GM18520 (cell line): ENCODE measurements around the gene RASSF9.
A peak's percentile ranks its signal among the peaks of the same experiment; 100 is the strongest.

Experiments used
- ATAC-seq: cut with Tn5 transposase; IDR thresholded peaks from one replicate; pipeline ENCODE4 v1.9.1; 2021; ENCODE audit not compliant: unreplicated experiment

RASSF9 gene

DNA sequence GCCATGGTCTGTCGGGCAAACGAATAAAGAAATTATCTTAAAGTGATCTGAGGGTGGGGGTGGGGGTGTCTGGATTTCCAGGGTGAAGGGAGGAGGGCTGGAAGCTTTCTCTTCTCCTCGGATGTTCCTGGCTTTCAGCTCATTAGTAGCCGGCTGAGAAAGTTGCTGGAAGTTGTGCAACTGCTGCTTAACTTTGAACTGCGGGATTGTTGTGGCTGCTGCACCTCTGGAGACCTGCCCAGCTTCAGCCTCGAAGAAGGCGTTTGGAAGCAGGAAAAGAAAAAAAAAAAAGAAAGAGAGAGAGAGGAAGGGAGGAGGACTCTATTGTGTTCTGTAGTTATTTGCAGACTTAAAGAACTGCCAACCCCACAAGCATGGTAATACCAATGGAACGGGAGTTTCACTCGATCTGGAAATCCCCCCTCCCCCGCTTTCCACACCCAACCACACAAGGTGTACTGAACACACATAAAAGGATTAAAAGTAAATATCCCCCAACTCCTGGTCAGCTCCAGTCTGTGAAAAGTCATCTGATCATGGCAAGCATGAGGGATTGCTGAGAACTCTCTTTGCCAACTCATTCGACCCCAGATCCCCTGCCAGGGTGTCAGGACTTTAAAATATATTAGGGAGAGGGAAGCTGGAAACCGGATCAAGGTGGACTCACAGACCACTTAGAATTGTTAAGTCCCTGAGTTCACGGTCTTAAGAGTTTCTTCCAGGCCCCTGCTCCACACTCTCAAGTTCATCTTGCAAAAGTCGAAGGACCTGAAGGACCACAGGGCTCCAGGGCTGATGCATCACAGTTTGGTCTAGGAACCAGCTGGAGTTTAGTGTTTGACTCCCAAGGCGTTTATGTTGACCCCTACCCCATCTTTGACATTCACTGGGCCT, at the start of gene RASSF9:
Gene RASSF9 (minus strand): TSS at position 213 of the 894 bp plus-strand sequence. CDS start 208 bp downstream, at position 5.
- ATAC-seq: no peak

DNA sequence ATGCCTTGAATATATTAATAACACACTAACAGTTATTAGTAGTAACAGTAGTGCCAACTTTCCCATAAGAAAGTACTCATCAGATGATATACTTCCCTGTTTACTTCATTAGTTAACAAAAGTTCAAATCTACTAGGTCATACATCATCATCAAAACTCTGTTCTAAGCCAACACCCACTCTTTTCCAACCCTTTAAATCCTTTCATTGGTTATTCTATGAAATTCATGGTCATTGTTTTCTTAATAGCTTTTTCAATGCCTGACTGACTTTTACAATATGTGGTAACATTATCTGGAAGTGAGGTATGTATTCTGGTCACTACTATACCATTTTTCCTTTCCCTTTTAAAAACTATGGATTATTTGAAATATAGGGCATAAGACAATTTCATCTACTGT, 47.6 kb upstream of the RASSF9 start:
- ATAC-seq: no peak

DNA sequence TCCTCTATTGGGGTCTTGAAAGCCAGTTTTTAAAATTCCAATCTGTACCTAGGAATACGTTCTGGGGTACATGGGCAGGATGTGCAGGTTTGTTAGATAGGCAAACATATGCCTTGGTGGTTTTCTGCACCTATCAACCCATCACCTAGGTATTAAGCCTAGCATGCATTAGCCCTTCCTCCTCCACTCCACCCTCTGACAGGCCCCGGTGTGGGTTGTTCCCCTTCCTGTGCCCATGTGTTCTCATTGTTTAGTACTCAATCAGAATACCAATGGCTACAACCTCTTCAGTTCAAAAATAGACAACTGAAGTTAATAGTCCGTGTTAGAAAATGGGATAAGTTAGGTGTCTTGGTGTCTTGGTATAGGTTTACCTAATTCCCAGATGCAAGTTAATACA, 41.2 kb upstream of the RASSF9 start:
- ATAC-seq: no peak

DNA sequence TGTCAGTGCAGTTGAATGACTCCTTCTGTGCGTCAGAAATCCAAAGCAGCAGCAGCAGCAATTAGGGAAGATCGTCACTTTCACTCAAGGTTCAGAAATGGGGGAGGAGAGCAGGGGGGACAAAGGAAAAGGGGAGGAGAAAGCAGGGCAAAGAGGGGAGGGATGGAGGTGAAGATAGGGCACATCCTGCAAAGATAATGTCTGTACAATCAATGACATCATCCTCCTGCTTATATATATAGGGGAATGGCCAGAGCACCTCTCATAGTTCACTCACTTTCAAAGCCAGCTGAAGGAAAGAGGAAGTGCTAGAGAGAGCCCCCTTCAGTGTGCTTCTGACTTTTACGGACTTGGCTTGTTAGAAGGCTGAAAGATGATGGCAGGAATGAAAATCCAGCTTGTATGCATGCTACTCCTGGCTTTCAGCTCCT, 37.8 kb upstream of the RASSF9 start, which contains the start of gene NTS:
Gene NTS (plus strand): TSS at position 265 of the 431 bp plus-strand sequence. CDS start 109 bp downstream, at position 374.
- no peak for ATAC-seq

DNA sequence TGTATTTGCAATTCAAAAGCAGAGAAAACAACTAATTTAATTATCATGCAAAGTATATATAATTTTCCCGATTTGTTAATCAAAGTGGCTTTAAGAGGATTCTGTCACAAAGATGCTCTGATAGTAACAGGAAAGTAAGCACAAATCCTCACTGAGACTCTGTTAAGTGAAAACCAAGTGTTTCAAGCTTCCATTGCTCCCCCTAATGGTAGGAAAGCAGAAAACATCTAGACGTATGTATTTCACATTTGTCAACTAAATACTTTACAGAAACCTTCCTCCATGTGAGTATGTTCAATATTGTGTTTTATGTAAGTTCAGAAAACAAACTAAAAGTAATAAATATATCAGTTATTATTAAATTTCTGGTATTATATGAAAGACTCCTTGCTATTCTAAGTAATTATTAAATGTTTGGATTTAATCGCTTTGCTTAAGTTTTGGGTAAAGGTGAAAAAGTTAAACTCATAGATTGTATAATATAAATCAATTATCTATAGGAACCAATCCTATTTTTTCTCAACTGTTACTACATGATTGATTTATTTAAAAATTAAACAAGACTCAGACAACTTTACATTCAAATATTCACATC, 36.4 kb upstream of the RASSF9 start:
- ATAC-seq: peak; percentile 75

DNA sequence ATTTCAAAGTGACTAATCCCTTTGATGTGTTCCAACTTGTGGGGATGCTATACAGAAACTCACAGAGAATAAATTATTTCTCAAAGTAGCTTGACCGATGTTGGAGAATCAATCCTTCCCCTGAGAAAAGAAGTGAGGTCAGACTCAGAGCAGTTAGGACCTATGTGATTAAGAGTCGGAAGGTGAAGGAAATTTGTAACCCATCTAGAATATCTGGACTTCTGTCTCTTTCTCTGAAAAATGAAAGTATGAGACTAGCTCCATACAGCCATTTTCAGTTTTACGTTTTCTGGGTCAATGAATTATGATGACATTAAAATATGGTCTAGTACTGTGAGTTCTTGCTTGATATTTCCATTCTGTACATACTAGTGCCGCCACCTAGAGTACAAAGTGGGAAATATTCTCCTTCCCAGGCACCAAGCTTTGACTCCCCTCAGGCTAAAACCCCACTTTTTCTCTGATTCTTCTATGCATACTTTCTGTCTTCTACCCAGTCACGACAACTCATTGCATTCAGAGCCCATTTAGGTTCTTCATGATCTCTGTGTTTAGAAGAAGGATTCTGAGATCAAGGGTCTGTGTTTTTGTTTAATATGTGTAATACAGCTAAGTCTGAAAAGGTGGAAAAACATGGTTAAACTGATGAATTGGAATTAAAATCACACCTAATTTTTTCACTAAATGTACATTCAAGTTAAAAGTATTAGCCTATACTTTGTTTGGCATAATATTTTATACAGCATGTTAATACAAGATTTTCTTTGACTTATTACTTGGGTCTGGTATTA, 31.0 kb upstream of the RASSF9 start:
- ATAC-seq: peak; percentile 76

DNA sequence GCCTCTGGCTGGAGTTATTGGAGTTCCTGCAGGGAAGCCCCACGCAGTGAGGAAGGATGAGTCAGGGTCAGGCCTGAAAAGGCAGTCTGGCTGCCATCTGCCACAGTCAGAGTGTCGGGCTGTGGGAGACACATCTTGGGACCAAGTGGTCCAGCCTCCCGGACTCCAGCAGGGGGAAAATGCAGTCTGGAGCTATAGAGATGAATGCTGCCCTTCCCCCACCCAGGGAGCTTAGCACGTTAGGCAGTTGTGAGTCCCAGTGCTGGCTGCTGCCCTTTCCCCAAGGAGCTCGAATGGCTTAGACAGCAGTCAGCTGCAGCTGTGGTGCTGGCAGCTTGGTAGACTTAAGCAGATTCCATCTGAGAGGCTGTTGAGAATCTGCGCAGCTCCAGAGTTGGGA, 29.7 kb upstream of the RASSF9 start:
- ATAC-seq: no peak

DNA sequence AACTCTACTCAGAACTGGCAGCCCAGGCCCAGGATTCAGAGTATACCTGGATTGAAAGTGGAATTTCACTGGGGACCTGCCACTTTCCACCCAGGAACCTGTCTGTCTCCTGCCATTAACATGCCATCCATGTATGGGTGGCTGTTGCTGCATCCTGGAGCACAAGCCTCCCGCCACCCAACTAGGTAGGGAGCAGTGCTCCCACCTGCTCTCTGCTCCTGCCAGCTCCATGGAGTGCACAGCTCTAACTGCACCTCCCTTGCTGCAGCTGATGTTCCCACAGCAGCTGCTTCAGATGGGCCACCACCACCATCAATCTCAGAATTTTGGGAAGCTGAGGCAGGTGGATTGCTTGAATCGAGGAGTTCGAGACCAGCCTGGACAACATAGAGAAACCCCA, 20.8 kb upstream of the RASSF9 start:
- no peak for ATAC-seq

DNA sequence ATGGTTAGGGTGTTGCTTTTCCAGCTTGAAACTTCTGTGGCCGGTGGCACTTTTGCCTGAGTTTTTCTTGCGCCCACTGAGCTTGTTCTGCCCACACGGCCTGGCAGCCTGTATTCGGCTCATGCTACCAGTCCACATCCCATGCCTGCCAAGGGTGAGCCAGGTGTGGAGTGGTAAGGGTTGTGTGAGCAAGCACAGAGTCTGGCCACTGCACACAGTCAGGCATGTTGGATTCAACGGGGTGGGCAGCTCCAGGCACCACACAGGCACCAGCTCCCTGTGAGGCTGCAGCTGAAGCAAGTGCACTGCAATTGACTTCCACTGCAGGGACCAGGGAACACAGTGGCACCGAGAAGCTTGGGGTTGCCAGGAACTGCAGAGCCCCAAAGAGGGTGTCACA, 19.1 kb upstream of the RASSF9 start:
- ATAC-seq: no peak

DNA sequence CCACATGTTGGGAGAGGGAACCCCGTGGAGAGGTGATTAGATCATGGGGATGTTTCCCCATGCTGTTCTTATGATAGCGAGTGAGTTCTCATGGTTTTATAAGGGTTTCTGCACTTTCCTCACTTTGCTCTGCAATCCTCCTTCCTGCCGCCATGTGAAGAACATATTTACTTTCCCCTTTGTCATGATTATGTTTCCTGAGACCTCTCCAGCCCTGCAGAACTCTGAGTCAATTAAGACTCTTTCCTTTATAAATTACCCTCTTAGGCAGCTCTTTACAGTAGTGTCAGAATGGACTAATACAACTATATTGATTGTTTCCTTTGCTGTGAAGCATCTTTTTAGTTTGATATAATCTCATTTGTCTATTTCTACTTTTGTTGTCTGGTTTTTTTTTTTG, 13.1 kb upstream of the RASSF9 start:
- no peak for ATAC-seq

DNA sequence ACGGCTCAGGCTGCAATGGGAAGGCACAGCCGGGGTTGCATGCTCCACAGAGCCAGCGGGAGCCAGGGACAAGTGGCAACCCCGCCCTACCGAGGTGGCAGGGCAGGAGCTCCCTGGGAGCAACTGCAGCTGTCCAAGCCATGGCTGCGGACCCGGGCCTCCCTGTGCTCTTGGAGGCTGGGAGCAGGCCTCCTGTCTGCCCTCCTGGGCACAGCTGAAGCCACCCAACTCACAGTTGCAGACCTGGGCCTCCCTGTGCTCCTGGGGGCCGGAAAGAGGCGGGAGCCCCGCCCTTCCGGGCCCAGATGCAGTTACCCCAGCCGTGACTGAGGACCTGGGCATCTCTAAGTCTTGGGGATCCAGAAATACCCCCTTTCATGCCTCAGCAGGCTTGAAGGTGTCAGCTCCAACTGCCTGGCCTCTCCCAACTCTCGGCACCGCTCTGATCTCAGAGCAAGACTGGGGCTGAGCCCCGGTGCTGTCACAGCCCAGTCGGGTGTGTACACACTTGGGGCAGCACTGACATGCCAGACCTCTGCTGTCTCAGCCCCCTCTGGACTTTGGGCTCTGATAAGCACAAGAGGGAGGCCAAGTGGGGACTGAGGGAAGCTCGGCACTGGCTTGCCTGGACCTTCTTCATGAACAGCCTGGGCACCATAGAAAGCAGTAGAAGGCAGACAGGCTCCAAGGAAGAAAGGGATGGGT, 7.5 kb upstream of the RASSF9 start:
- no peak for ATAC-seq

DNA sequence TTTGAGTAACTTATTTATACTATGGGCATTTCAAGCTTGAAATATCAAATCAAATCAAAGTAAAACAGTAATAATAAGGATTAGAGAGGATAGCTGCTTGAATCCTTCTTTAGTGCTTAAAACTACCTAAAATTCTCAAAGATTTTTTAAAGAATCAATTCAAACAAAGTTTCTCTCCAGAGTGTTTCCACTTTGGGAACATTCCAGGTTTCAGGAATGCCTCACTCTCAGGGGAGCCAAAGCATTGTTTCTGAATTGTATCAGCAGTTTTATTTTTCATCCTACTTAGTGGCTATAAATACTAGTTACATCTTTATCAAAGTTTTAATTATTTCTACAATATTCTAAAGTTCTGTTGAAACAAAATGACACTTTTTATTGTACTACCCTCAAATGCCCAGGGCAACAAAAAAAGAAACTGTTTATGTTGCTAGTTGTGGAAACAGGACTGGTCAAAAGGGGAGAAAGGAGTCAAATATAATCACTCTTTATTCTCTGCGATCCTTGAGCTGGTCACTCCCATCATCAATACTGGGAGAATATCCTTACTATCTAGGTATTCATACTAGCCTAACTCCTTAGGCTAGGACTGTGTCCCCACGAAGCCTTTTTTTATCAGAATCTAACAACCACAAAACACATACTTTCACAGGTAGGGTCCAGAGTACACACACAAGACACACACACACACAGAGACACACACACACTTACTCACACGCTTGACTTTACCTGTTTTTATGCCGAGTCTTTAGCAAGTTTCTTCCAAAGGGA, 598 bp downstream of the RASSF9 start:
- ATAC-seq: no peak

DNA sequence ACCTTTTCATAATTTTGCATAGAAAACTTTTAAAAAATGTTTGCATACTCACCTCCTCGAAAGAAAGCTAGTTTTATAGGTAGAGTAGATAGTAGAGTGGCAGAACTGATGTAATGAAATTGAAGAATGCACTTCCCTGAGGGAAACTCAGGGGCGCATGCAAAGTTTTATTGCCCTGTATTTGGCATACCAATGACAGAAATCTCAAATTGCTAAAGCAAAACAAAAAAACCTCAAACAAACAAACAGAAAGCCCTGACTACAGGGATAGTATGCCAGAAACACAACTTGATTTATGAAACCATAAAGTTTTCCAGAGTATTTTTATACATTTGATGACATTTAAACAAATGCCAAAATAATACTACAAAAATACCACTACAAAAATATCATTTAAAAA, 1.8 kb downstream of the RASSF9 start:
- no peak for ATAC-seq

DNA sequence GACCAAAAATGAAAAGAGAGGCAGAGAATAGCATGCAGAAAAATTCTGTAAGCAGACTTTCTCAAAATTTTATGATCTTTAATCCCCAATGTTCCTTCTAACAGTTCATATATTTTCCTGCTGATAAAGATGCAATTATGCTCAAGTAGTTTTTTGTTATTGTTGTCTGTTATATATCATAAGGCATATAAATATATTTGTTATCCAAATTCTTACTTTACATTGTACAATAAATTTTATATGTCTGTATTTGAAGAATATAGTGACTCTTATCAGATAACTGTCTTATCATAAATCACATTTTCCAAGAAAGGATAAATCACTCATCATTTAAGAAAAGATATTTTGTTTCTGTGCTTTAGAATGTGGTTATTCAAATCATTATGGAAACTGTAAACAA, 2.6 kb downstream of the RASSF9 start:
- ATAC-seq: no peak

DNA sequence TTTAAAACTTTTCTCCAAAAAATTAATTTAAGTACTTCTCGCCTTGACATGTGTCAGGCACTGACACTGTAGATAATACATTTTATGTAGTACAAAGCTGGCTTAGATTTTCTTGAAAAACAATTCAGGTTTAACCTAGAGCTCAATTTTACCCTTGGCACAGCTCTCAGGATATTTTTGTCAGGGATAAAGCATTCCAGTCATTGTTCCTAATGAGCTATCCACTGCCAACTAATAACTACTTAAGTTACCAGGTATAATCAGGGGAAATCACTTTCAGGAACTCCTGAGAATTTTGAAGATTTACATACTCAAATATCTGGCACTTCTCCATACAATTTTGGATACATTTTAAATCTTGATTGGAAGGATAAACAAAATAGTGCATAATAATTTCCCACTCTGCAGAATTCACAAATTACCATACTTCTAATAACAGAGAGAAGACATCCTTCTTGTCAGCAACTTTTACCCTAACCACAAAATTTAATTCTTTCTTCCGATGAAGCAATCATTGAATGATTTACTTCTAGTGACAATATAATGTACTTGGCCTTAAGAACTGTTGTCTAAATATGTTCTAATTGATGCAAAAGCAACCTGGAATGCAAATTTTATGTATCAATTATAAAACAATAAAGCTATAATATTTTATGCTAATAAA, 4.8 kb downstream of the RASSF9 start:
- ATAC-seq: no peak

DNA sequence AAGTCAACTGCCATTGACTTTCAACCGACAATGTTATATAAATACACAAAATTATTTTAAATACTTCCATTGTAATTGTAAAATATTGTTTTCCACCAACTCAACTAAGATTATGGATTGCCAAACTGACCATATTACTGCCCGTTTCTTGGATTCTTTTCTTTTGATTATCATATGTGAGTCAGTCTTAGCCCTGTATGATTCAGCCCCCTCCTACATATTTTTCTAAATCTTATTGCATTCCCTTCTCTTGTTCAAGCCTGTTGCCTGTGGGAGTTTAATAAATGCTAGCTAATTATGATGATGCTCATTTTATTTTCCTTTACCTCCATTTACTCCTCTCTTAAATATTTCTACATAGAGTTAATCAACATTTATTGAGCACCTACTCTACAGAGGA, 6.8 kb downstream of the RASSF9 start:
- no peak for ATAC-seq

DNA sequence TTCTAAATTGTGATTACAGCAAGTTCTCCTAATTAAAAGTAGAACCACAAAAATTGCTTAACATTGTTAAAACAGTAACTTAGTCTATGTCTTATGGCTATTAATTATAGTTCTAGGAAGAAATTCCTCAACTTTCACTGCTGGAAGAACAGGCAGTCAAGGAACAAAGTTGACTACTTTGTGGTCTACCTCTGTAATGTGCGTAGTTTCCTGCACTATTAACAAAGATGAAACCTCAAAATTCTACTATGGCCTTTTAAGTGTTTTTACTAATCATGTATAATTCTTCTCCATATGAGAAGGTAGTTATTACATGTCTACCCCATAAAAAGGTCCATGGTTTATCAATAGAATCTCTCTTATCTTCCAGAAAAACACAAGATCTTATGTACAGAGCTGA, 7.6 kb downstream of the RASSF9 start:
- ATAC-seq: no peak

DNA sequence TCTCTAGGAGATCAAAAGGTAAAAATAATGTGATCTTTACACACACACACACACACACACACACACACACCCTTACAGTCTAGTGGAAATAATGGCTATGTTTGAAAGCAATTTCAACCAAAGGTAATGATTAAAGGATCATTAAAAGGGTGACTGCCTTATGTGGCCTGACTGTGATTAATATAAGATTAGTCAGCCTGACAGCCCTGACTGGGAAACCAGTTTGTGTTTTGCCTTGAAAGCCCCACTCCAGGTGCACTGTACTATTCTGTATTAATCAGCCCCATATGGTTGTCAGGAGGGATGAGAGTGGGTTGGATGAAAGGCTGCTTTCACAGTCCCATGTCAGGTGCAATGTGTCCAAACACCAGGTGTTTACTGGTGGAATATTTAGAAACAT, 10.5 kb downstream of the RASSF9 start:
- ATAC-seq: no peak

DNA sequence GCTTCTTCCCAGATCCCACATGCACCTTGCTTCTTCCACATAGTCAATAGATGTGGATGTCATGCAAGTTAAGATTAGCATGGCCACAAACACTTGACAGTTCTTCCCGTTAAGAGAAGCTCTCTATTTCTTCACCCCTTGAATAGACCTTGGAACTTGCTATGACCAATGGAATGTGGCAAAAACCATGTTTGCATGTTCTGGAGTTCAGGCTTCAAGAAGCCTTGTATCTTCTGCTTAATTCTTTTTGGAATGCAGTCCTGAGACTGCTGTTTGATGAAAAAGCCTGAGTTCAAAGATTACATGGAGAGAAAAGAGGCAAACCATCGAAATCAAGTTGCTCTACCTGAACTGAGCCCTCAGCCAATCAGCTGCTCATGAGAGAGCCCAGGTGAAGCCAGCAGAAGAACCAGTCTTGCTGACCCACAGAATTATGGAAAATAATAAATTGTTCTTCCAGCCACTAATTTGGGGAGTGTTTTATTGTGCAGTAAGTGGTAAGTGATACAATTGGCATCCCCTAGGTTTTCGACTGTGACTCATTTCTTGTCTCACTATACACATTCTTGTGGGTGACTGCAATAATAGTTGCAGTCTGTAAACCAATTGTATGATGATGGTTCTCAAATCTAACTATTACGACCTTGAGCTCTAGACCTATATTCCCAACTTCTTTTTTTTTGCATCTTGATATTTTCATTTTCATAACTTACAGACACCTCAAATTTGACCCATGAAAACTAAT, 12.6 kb downstream of the RASSF9 start:
- ATAC-seq: no peak
